GM10266 (cell line): ENCODE data around the gene ZBTB7C.

ENCODE experiments used
- DNase-seq: peaks from one replicate; pipeline ENCODE4 v3.0.0; 2012; ENCODE audit errors: extremely low spot score
- CTCF ChIP-seq: IDR thresholded peaks from 2 replicates; pipeline ENCODE4 v1.5.1; 2012; ENCODE audit warnings: mild to moderate bottlenecking, low read depth; ENCODE audit not compliant: control insufficient read depth, insufficient read depth; ENCODE audit errors: missing control alignments

ZBTB7C gene

GRCh38 chr18:48122816-48123215 is 286.4 kb downstream of the ZBTB7C start:
- no peak for TF ChIP-seq CTCF

GRCh38 chr18:48122376-48122775 is 286.8 kb downstream of the ZBTB7C start:
- no peak for DNase-seq
- no peak for TF ChIP-seq CTCF

More at GRCh38 chr18:48122816-48123215, 286.4 kb downstream of the ZBTB7C start:
- no peak for DNase-seq

GRCh38 chr18:48121752-48122151 is 287.4 kb downstream of the ZBTB7C start:
- no peak for TF ChIP-seq CTCF
- no peak for DNase-seq

- DNase-seq = no peak
- no peak for TF ChIP-seq CTCF
These were observed 290.0 kb downstream of the ZBTB7C start for GRCh38 chr18:48119204-48119603.

GRCh38 chr18:48116873-48117630 is 292.1 kb downstream of the ZBTB7C start:
- no peak for TF ChIP-seq CTCF
- no peak for DNase-seq

- no peak for DNase-seq
- no peak for TF ChIP-seq CTCF
These were observed 293.2 kb downstream of the ZBTB7C start for GRCh38 chr18:48116017-48116416.

- DNase-seq = no peak
- no peak for TF ChIP-seq CTCF
These were observed 295.5 kb downstream of the ZBTB7C start for GRCh38 chr18:48113691-48114090.
